Spleen (tissue), 11 donors: ENCODE results near the gene NTRK1. TPM values are rescaled to one million over a fixed set of nuclear protein-coding genes. Genes with fewer than 3 reads are reported as not detected.
A peak's percentile ranks its signal among the peaks of the same experiment; 100 is the strongest.

ENCODE experiments used
- DNase-seq: peaks from one replicate; pipeline ENCODE4 v3.0.0-alpha.2; 2020
- H3K27ac ChIP-seq, 8 donors: fragments of 200-600 bp; sonication (generic) in 7 of 8; 1 replicate in 4 of 8; 2 replicates in 4 of 8; pipeline versions ENCODE4 v1.5.0 to v1.8.0; 2016 to 2021; ENCODE audit warnings: inconsistent platforms in 4 of 8, mild to moderate bottlenecking in 4 of 8, moderate library complexity in 1 of 8
- H3K27me3 ChIP-seq, 7 donors: fragments of 200-600 bp; sonication (generic) in 6 of 7; replicated peaks in 1 of 7; 1 replicate in 4 of 7; 2 replicates in 3 of 7; pipeline versions ENCODE4 v1.5.0 to v1.8.0; 2016 to 2021; ENCODE audit warnings: inconsistent platforms in 3 of 7, mild to moderate bottlenecking in 1 of 7
- H3K36me3 ChIP-seq, 6 donors: fragments of 200-600 bp; sonication (generic) in 5 of 6; 1 replicate in 4 of 6; 2 replicates in 2 of 6; pipeline versions ENCODE4 v1.5.0 to v1.8.0; 2016 to 2021; ENCODE audit warnings: inconsistent platforms in 2 of 6
- H3K4me1 ChIP-seq, 6 donors: fragments of 200-600 bp; sonication (generic) in 5 of 6; 1 replicate in 3 of 6; 2 replicates in 3 of 6; pipeline versions ENCODE4 v1.5.0 to v1.8.0; 2016 to 2021; ENCODE audit warnings: inconsistent platforms in 3 of 6
- H3K4me3 ChIP-seq, 8 donors: fragments of 200-600 bp; sonication (generic) in 7 of 8; 1 replicate in 4 of 8; 2 replicates in 4 of 8; pipeline versions ENCODE4 v1.5.0 to v1.8.0; 2016 to 2021; ENCODE audit warnings: inconsistent platforms in 4 of 8, mild to moderate bottlenecking in 4 of 8, moderate library complexity in 2 of 8
- H3K9me3 ChIP-seq, 8 donors: fragments of 200-600 bp; sonication (generic) in 7 of 8; 1 replicate in 4 of 8; 2 replicates in 4 of 8; pipeline versions ENCODE4 v1.5.0 to v1.8.0; 2016 to 2021; ENCODE audit warnings: inconsistent platforms in 4 of 8
- POLR2A ChIP-seq, 3 donors: fragments of 450-650 bp; IDR thresholded peaks; one replicate each; pipeline ENCODE4 v1.5.1; 2017; ENCODE audit warnings: antibody characterized with exemption in 3 of 3, mild to moderate bottlenecking in 1 of 3
- POLR2AphosphoS5 ChIP-seq, 3 donors: sonication (generic); formaldehyde crosslinking; IDR thresholded peaks; one replicate each; pipeline ENCODE4 v1.5.1; 2017; ENCODE audit warnings: antibody characterized with exemption in 3 of 3
- WGBS, 5 donors: extraction: QIAGEN DNeasy Blood & Tissue Kit in 3 of 5; methylation state at CpG; one replicate each; pipeline versions ENCODE4 v1.1.5 to v1.1.7; 2013 to 2018; 5-methylcytosine and 5-hydroxymethylcytosine counted together
- intact Hi-C: fragments of 100-400 bp; cut with DNase I; formaldehyde crosslinking; loops from one replicate; pipeline ENCODE4 v1.15.0; 2023; ENCODE audit warnings: low total_unique reads
- polyA plus RNA-seq, 3 donors: library from polyadenylated mRNA; stranded (reverse); fragments of 200-250 nt; gene quantifications; one replicate each; pipeline ENCODE4 v1.2.1, GENCODE V29; 2013
- total RNA-seq, 7 donors: library from RNA; depleted of rRNA in 3 of 7; stranded (reverse); fragments of >200 nt in 3 of 7; fragmentation: NEBNext Ultra II Directional in 4 of 7; extraction: Animal tissue kit (Norgen Biotek cat#: 25700) in 4 of 7; gene quantifications; one replicate each; pipeline versions ENCODE4 v1.1.0 to v1.2.1, GENCODE V29; 2016 to 2021
- TF ChIP-seq, protein P1 (sequence below), 11 experiments: fragments of 200-600 bp in 7 of 11; fragments of 450-650 bp in 4 of 11; sonication (generic) in 4 of 11; IDR thresholded peaks in 8 of 11; conservative IDR thresholded peaks in 3 of 11; 1 replicate in 7 of 11; 2 replicates in 4 of 11; pipeline versions ENCODE4 v1.4.0 to v1.8.0; 2016 to 2021; ENCODE audit warnings: antibody characterized with exemption in 11 of 11, inconsistent platforms in 4 of 11, mild to moderate bottlenecking in 1 of 11
- donor health status: healthy with polysubstance abuse.
- donor health status: DM: no; HTN: no; CAD: no; lungs with moderate emphysema.
- donor health status: DM: no; HTN: no; CAD: no.
- donor health status: Bipolar disorder and iron deficiency.
- donor health status: healthy.
- donor health status: DM: no; HTN: no; CAD: no.
- donor health status: DM: yes; HTN: yes; CAD: no.

Gene NTRK1
- total and polyA plus RNA-seq, 10 donors, result 0.09 to 1.4 (median 0.24) TPM; not detected in 4

DNA sequence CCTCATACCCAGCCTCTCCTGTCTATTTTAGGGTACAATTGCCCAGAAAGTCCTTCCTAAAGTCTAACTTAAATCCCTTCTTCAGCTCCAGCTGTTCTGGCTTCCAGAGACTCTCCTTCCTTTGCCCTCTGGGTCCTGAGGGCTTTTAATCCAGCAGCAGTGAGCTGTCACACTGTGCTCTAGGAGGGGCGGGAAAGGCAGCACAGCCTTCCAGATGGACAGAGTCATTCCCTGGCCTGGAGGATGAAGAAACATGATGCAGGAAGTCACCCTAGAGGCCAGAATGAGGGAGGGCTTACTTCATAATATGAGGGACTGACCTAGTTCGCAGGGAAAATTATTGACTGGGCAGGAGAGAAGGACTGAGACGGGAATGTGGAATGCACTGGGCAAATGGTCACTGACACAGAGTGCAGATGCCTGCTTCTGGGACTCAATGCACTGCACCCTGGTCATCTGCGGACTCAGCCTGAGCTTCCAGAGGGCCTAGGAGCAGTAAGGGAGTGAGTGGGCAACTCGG is 45.3 kb upstream of the NTRK1 start:
- peaks cover 0 to 11% (median 0%) of the 10 kb centered on the region in 6 donors for H3K36me3 ChIP-seq
- TF ChIP-seq, protein P1, sequence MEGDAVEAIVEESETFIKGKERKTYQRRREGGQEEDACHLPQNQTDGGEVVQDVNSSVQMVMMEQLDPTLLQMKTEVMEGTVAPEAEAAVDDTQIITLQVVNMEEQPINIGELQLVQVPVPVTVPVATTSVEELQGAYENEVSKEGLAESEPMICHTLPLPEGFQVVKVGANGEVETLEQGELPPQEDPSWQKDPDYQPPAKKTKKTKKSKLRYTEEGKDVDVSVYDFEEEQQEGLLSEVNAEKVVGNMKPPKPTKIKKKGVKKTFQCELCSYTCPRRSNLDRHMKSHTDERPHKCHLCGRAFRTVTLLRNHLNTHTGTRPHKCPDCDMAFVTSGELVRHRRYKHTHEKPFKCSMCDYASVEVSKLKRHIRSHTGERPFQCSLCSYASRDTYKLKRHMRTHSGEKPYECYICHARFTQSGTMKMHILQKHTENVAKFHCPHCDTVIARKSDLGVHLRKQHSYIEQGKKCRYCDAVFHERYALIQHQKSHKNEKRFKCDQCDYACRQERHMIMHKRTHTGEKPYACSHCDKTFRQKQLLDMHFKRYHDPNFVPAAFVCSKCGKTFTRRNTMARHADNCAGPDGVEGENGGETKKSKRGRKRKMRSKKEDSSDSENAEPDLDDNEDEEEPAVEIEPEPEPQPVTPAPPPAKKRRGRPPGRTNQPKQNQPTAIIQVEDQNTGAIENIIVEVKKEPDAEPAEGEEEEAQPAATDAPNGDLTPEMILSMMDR (IDR thresholded peaks at IDR 0.05 in 8 of 11, conservative IDR thresholded peaks at IDR 0.05 in 3 of 11), result peak in 2 of 11 experiments; percentile 10 to 24
- TF ChIP-seq POLR2A (IDR thresholded peaks at IDR 0.05) (no peak), POLR2AphosphoS5 (IDR thresholded peaks at IDR 0.05) (peak in 2 of 3 donors; percentile 33 to 54)
- WGBS, 5 donors, result 67 to 73% (median 72%) methylated on average over 5 of the region's 5 CpGs
- H3K9me3 ChIP-seq, result no peaks in the 10 kb centered on the region
- peaks cover 7 to 56% (median 48%) of the 10 kb centered on the region in 6 donors for H3K4me1 ChIP-seq
- DNase-seq, result no peak
- peaks cover 0 to 10% (median 0%) of the 10 kb centered on the region in 7 donors for H3K27me3 ChIP-seq
- peak overlapping the region in 6 of 8 donors; percentile 15 to 71 (median 36) for H3K4me3 ChIP-seq
- intact Hi-C loops, result no loop called here
- peak overlapping the region; percentile 45 to 93 (median 86) for H3K27ac ChIP-seq

DNA sequence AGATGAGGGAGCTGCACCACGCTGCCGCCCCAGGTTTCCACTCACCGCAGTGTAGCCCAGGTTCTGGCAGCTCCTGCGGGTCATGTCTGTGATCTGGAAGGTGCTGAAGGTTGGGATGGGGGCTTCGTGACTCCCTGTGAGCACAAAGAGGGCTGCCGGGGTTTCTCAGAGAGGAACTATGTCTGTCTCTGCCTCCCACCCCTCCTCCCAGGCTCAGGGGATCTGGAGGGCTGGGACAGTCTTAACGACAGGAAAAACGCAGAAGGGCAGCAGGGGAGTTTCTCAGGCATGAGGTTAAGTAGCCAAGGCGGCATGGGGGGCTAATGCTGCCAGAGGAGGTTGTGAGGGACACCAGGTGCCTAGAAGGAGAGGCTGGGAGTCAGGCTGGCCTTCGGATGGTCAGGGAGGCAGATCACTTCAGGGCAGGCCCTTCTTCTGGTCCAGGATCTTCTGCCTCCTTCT is 44.7 kb upstream of the NTRK1 start:
- intact Hi-C loops, result no loop called here
- Histone ChIP-seq H3K27ac (peak overlapping the region; percentile 45 to 93 (median 86)), H3K9me3 (no peaks in the 10 kb centered on the region), H3K4me3 (peak overlapping the region in 7 of 8 donors; percentile 5 to 71 (median 29)), H3K36me3 (peaks cover 0 to 8% (median 0%) of the 10 kb centered on the region in 6 donors), H3K27me3 (peaks cover 0 to 10% (median 0%) of the 10 kb centered on the region in 7 donors), H3K4me1 (peaks cover 7 to 56% (median 48%) of the 10 kb centered on the region in 6 donors)
- no peak for DNase-seq
- TF ChIP-seq POLR2AphosphoS5 (IDR thresholded peaks at IDR 0.05), result no peak
- 62 to 73% (median 65%) methylated on average over 10 of the region's 10 CpGs for WGBS, 5 donors

DNA sequence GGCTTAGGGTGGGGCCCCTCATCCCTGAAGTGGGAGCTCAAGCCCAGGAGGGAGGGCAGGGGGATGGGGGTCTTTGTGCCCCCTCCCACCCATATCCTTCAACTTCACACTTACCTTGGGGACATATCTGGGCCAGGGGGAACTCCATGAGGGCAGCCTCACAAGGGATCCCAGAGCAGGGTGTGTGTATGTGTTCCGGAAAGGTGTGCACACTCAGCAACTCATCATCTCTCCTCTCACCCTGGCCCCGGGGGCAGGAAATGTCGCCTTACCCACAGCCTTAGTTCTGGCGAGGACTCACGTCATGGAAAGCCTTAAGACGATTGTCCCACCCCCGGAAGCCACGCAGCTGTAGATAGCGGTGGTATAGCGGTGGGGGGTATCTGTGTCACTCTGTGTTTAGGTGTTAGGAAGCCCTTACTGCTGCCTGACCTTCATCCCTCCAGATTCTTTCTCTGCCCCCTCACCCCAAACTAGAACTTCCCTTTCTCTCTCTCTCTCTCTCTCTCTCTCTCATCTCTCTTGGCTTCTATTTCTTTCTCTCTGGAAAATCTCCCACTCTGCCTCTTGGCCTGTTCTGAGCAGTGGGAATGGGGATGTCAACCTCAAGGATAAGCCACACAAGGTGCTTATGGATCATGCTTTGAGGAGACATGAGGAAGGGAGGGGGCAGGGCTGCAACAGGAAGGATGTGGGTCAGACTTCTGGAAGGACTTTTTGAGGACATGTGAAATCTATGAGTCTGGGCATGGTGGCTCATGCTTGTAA is 43.9 kb upstream of the NTRK1 start, which contains the start of gene SH2D2A:
SH2D2A (minus strand) TSS at position 288 of the 768 bp plus-strand sequence; CDS start at position 148, 140 bp downstream.
- no peaks in the 10 kb centered on the region for H3K9me3 ChIP-seq
- DNase-seq, result peak; percentile 92
- intact Hi-C loops, result no loop called here
- H3K4me3 ChIP-seq, result peak within 1 kb of the TSS in 7 of 8 donors; percentile 5 to 71 (median 29)
- peak within 1 kb of the TSS; percentile 45 to 93 (median 86) for H3K27ac ChIP-seq
- 6 to 17% (median 10%) methylated on average over 9 to 10 of the region's 10 CpGs for WGBS, 5 donors
- peak; percentile 71 to 96 (median 86) for TF ChIP-seq POLR2AphosphoS5 (IDR thresholded peaks at IDR 0.05)
- TF ChIP-seq, protein P1 (IDR thresholded peaks at IDR 0.05 in 8 of 11, conservative IDR thresholded peaks at IDR 0.05 in 3 of 11), result no peak
- peak in 2 of 3 donors; percentile 37 to 59 for TF ChIP-seq POLR2A (IDR thresholded peaks at IDR 0.05)
- H3K27me3 ChIP-seq, result peaks cover 0 to 10% (median 0%) of the 10 kb centered on the region in 7 donors
- H3K4me1 ChIP-seq, result peaks cover 7 to 56% (median 48%) of the 10 kb centered on the region in 6 donors
- peaks cover 0 to 8% (median 0%) of the 10 kb centered on the region in 6 donors for H3K36me3 ChIP-seq

DNA sequence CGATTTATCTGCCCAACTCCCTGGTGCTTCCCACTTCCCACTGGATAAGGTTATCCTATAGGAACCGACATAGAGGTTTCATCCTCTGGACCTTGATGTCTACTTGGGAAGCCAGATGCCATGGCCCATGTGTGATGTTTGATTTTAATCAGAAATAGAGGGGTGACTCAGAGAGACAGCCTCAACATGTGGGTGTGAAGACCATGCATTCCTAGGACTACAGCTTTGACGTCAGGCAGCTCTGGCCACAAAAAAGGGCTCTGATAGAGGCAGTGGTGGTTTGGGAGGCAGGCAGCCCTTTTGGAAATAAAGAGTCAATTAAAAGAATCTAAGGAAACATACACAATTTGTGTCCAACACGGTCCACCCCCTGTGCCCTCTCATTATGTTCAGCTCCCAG is 38.9 kb upstream of the NTRK1 start:
- 67 to 81% (median 77%) methylated on average over 4 of the region's 4 CpGs for WGBS, 5 donors
- Histone ChIP-seq H3K4me3 (no peak overlapping the region), H3K27me3 (no peaks in the 10 kb centered on the region), H3K27ac (no peak overlapping the region), H3K4me1 (peaks cover 0 to 10% (median 6%) of the 10 kb centered on the region in 6 donors), H3K36me3 (no peaks in the 10 kb centered on the region), H3K9me3 (no peaks in the 10 kb centered on the region)
- intact Hi-C loops, result no loop called here
- DNase-seq, result no peak
- no peak for TF ChIP-seq POLR2A (IDR thresholded peaks at IDR 0.05)
- TF ChIP-seq, protein P1 (IDR thresholded peaks at IDR 0.05 in 8 of 11, conservative IDR thresholded peaks at IDR 0.05 in 3 of 11), result no peak
